ENCODE measurements around the gene EXD2. TPM values are rescaled to one million over a fixed set of nuclear protein-coding genes. Genes with fewer than 3 reads are reported as not detected.

EXD2 gene
- total RNA-seq, 1 experiment from 2014 or later: 17.7 TPM

GRCh38 chr14:69226736-69227135 is 35.4 kb downstream of the EXD2 start:
- BruUV-seq (replicated peaks): no TSS peak
- no peak overlapping the region for H3K4me3 Mint-ChIP-seq (ENCODE audit: unreplicated experiment)
- no peaks in the 10 kb centered on the region for H3K9me3 Mint-ChIP-seq (ENCODE audit: unreplicated experiment)
- no peaks in the 10 kb centered on the region for H3K27me3 Mint-ChIP-seq (ENCODE audit: insufficient read depth, unreplicated experiment)
- POLR2A ChIA-PET: interaction anchor here (1.2 kb wide), 1 partner anchor 10 kb away, joined by 3 read pairs; no protein-coding TSS in a partner anchor
- CTCF ChIA-PET: interaction anchor here (2.4 kb wide), 1 partner anchor 16 kb away, joined by 13 read pairs; no protein-coding TSS in a partner anchor
- no peak overlapping the region for H3K27ac Mint-ChIP-seq (ENCODE audit: low read depth, unreplicated experiment)
- TF ChIP-seq, protein P1, sequence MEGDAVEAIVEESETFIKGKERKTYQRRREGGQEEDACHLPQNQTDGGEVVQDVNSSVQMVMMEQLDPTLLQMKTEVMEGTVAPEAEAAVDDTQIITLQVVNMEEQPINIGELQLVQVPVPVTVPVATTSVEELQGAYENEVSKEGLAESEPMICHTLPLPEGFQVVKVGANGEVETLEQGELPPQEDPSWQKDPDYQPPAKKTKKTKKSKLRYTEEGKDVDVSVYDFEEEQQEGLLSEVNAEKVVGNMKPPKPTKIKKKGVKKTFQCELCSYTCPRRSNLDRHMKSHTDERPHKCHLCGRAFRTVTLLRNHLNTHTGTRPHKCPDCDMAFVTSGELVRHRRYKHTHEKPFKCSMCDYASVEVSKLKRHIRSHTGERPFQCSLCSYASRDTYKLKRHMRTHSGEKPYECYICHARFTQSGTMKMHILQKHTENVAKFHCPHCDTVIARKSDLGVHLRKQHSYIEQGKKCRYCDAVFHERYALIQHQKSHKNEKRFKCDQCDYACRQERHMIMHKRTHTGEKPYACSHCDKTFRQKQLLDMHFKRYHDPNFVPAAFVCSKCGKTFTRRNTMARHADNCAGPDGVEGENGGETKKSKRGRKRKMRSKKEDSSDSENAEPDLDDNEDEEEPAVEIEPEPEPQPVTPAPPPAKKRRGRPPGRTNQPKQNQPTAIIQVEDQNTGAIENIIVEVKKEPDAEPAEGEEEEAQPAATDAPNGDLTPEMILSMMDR (IDR thresholded peaks at IDR 0.05; ENCODE audit: unreplicated experiment): no peak
- intact Hi-C loops (cut with micrococcal nuclease): no loop called here
- DNase-seq (ENCODE audit: unreplicated experiment): no peak
- H3K36me3 Mint-ChIP-seq (ENCODE audit: insufficient read depth, unreplicated experiment): peaks cover 31% of the 10 kb centered on the region
- H3K4me1 Mint-ChIP-seq (ENCODE audit: insufficient read depth, unreplicated experiment): peaks cover 5% of the 10 kb centered on the region

GRCh38 chr14:69231486-69231885 is 40.2 kb downstream of the EXD2 start:
- Mint-ChIP-seq H3K36me3 (ENCODE audit: insufficient read depth, unreplicated experiment) (peaks cover 54% of the 10 kb centered on the region), H3K27ac (ENCODE audit: low read depth, unreplicated experiment) (no peak overlapping the region), H3K4me1 (ENCODE audit: insufficient read depth, unreplicated experiment) (peaks cover 5% of the 10 kb centered on the region), H3K9me3 (ENCODE audit: unreplicated experiment) (no peaks in the 10 kb centered on the region), H3K27me3 (ENCODE audit: insufficient read depth, unreplicated experiment) (no peaks in the 10 kb centered on the region), H3K4me3 (ENCODE audit: unreplicated experiment) (no peak overlapping the region)
- TF ChIP-seq, protein P1 (IDR thresholded peaks at IDR 0.05; ENCODE audit: unreplicated experiment): no peak
- CTCF ChIA-PET: interaction anchor here (0.6 to 1.0 kb wide), 3 partner anchors 28 to 229 kb away, joined by 3 read pairs; no protein-coding TSS in a partner anchor
- no peak for DNase-seq (ENCODE audit: unreplicated experiment)
- POLR2A ChIA-PET: no interaction called here
- intact Hi-C loops (cut with micrococcal nuclease): no loop called here
- BruUV-seq (replicated peaks): no TSS peak

GRCh38 chr14:69232388-69232787 is 41.1 kb downstream of the EXD2 start:
- Mint-ChIP-seq H3K9me3 (ENCODE audit: unreplicated experiment) (no peaks in the 10 kb centered on the region), H3K36me3 (ENCODE audit: insufficient read depth, unreplicated experiment) (peaks cover 60% of the 10 kb centered on the region), H3K27ac (ENCODE audit: low read depth, unreplicated experiment) (no peak overlapping the region), H3K4me1 (ENCODE audit: insufficient read depth, unreplicated experiment) (no peaks in the 10 kb centered on the region), H3K27me3 (ENCODE audit: insufficient read depth, unreplicated experiment) (no peaks in the 10 kb centered on the region), H3K4me3 (ENCODE audit: unreplicated experiment) (no peak overlapping the region)
- CTCF ChIA-PET: interaction anchor here (1.5 kb wide), 1 partner anchor 10 kb away, joined by 13 read pairs; no protein-coding TSS in a partner anchor
- BruUV-seq (replicated peaks): no TSS peak
- POLR2A ChIA-PET: interaction anchor here (0.6 kb wide), 1 partner anchor 852 kb away, joined by 3 read pairs; no protein-coding TSS in a partner anchor
- DNase-seq (ENCODE audit: unreplicated experiment): no peak
- TF ChIP-seq, protein P1 (IDR thresholded peaks at IDR 0.05; ENCODE audit: unreplicated experiment): no peak
- intact Hi-C loops (cut with micrococcal nuclease): no loop called here

- intact Hi-C loops (cut with micrococcal nuclease): no loop called here
- TF ChIP-seq, protein P1 (IDR thresholded peaks at IDR 0.05; ENCODE audit: unreplicated experiment): no peak
- no TSS peak for BruUV-seq (replicated peaks)
- Mint-ChIP-seq H3K27ac (ENCODE audit: low read depth, unreplicated experiment) (no peak overlapping the region), H3K36me3 (ENCODE audit: insufficient read depth, unreplicated experiment) (peaks cover 64% of the 10 kb centered on the region), H3K9me3 (ENCODE audit: unreplicated experiment) (no peaks in the 10 kb centered on the region), H3K4me1 (ENCODE audit: insufficient read depth, unreplicated experiment) (no peaks in the 10 kb centered on the region), H3K27me3 (ENCODE audit: insufficient read depth, unreplicated experiment) (no peaks in the 10 kb centered on the region), H3K4me3 (ENCODE audit: unreplicated experiment) (no peak overlapping the region)
- DNase-seq (ENCODE audit: unreplicated experiment): no peak
- ChIA-PET POLR2A (interaction anchor here (0.6 kb wide), 1 partner anchor 222 kb away, joined by 4 read pairs; no protein-coding TSS in a partner anchor), CTCF (no interaction called here)
Observed at GRCh38 chr14:69234106-69234505, 42.8 kb downstream of the EXD2 start.
